K562 (cell line): Measurements from ENCODE around the gene TCIRG1. TPM values are rescaled to one million over a fixed set of nuclear protein-coding genes. Genes with fewer than 3 reads are reported as not detected.

Source experiments
- ATAC-seq: fragments of 200-7000 bp; cut with Tn5 transposase; 3 replicates; pipeline ENCODE4 v1.9.1; 2020; ENCODE audit warnings: moderate library complexity
- BruUV-seq: library from RNA; stranded (reverse); fragments of 400-500 nt; replicated peaks from 2 replicates; lab custom pipeline; 2021; lab: Mats Ljungman, UMichigan
- CTCF ChIA-PET: fragments of 300-600 bp; formaldehyde crosslinking; extraction: SDS; loops from one replicate; lab custom pipeline; 2021; ENCODE audit warnings: low intra/inter-chr PET ratio; lab: Yijun Ruan, JAX
- POLR2A ChIA-PET: fragments of 300-600, 350-650 bp; sonication (Branson Sonifier 250); formaldehyde crosslinking; extraction: SDS; loops from one replicate; lab custom pipeline; 2021; ENCODE audit warnings: antibody characterized with exemption, inconsistent platforms; lab: Yijun Ruan, JAX
- DNase-seq, 4 experiments: peaks; one replicate each; pipeline versions ENCODE4 v3.0.0 to v3.0.0-alpha.2; 2011 to 2018; ENCODE audit warnings: low spot score in 3 of 4, mixed read lengths in 3 of 4; ENCODE audit errors: extremely low read depth in 1 of 4
- FAIRE-seq: peaks from 2 replicates; lab custom pipeline; 2011; peaks lifted over from hg19 to GRCh38; lab: Jason Lieb, UNC
- H2AFZ ChIP-seq: 2 replicates; pipeline ENCODE4 v1.6.0; 2011; ENCODE audit warnings: low read depth, low read length, control low read depth, inconsistent platforms
- H3K27ac ChIP-seq: fragments of 200-600 bp; 3 replicates; pipeline ENCODE4 v1.8.0; 2011; ENCODE audit warnings: low read depth, mild to moderate bottlenecking, control low read depth, inconsistent platforms, low read length, moderate library complexity, mixed read lengths; ENCODE audit errors: extremely low read depth
- H3K27me3 ChIP-seq, 2 experiments: fragments of 300-600 bp in 1 of 2; 2 replicates in 1 of 2; 3 replicates in 1 of 2; pipeline versions ENCODE4 v1.6.0 to v1.8.0; 2011; ENCODE audit warnings: inconsistent platforms in 2 of 2, low read length in 2 of 2, mild to moderate bottlenecking in 1 of 2, mixed read lengths in 1 of 2, moderate library complexity in 1 of 2; ENCODE audit not compliant: control insufficient read depth in 2 of 2, insufficient read depth in 2 of 2
- H3K36me3 ChIP-seq: fragments of 300-600 bp; 3 replicates; pipeline ENCODE4 v1.8.0; 2011; ENCODE audit warnings: mild to moderate bottlenecking, low read length, inconsistent platforms; ENCODE audit not compliant: control insufficient read depth, insufficient read depth
- H3K4me1 ChIP-seq, 2 experiments: fragments of 200-600 bp in 1 of 2; replicated peaks in 1 of 2; 2 replicates in 1 of 2; 3 replicates in 1 of 2; pipeline versions ENCODE4 v1.5.1 to v1.8.0; 2011; ENCODE audit warnings: inconsistent platforms in 2 of 2, low read length in 2 of 2, mild to moderate bottlenecking in 1 of 2, mixed read lengths in 1 of 2, moderate library complexity in 1 of 2; ENCODE audit not compliant: control insufficient read depth in 2 of 2, insufficient read depth in 2 of 2
- H3K4me2 ChIP-seq: 2 replicates; pipeline ENCODE4 v1.6.1; 2011; ENCODE audit warnings: low read length, control low read depth, inconsistent platforms, mixed read lengths; ENCODE audit not compliant: insufficient read depth
- H3K4me3 ChIP-seq: fragments of 200-600 bp; sonication (generic), shearing (Covaris generic); 2 replicates; pipeline ENCODE4 v1.5.1; 2016; ENCODE audit warnings: control low read depth, inconsistent platforms
- H3K79me2 ChIP-seq: fragments of 200-600 bp; 3 replicates; pipeline ENCODE4 v1.8.0; 2011; ENCODE audit warnings: low read length, inconsistent platforms; ENCODE audit not compliant: control insufficient read depth, insufficient read depth
- H3K9ac ChIP-seq, 2 experiments: 2 replicates each; pipeline versions ENCODE4 v1.6.0 to v1.6.1; 2011; ENCODE audit warnings: low read depth in 2 of 2, low read length in 2 of 2, control low read depth in 1 of 2, inconsistent platforms in 1 of 2, mild to moderate bottlenecking in 1 of 2, mixed read lengths in 1 of 2; ENCODE audit not compliant: insufficient read depth in 1 of 2
- H3K9me1 ChIP-seq: one replicate; pipeline ENCODE4 v1.6.0; 2011; ENCODE audit warnings: inconsistent platforms, mild to moderate bottlenecking, low read length, moderate library complexity; ENCODE audit not compliant: control insufficient read depth, insufficient read depth
- H3K9me3 ChIP-seq: replicated peaks from 2 replicates; pipeline ENCODE4 v1.5.1; 2011; ENCODE audit warnings: low read depth, low read length, inconsistent platforms; ENCODE audit not compliant: control insufficient read depth, insufficient read depth
- H4K20me1 ChIP-seq: replicated peaks from 2 replicates; pipeline ENCODE4 v1.6.1; 2011; ENCODE audit warnings: low read length, inconsistent platforms, mixed read lengths; ENCODE audit not compliant: control insufficient read depth, insufficient read depth
- ADNP ChIP-seq: fragments of 200-800 bp; sonication (Bioruptor generic); IDR thresholded peaks from 2 replicates; pipeline ENCODE4 v1.6.1; 2016; ENCODE audit warnings: missing genetic modification characterization, missing compliant biosample characterization
- ELK1 ChIP-seq: sonication (generic); formaldehyde crosslinking; IDR thresholded peaks from 2 replicates; pipeline ENCODE4 v1.8.1; 2022; ENCODE audit warnings: missing genetic modification reagents
- ID3 ChIP-seq, 2 experiments: fragments of 250-450 bp in 1 of 2; fragments of 450-650 bp in 1 of 2; sonication (Bioruptor Pico) in 1 of 2; IDR thresholded peaks; 2 replicates each; pipeline versions ENCODE4 v1.6.1 to v1.8.0; 2016 to 2021; ENCODE audit warnings: mild to moderate bottlenecking in 2 of 2, moderate library complexity in 2 of 2, missing compliant biosample characterization in 1 of 2, missing genetic modification characterization in 1 of 2
- MTA3 ChIP-seq: fragments of 450-650 bp; formaldehyde crosslinking; IDR thresholded peaks from 2 replicates; pipeline ENCODE4 v1.6.1; 2017; ENCODE audit warnings: mild to moderate bottlenecking, borderline replicate concordance
- POLR2H ChIP-seq: IDR thresholded peaks from 2 replicates; pipeline ENCODE4 v1.6.1; 2016; ENCODE audit warnings: missing genetic modification characterization, low read depth, mild to moderate bottlenecking, control low read depth, missing compliant biosample characterization, moderate library complexity
- PTTG1 ChIP-seq: fragments of 450-650 bp; IDR thresholded peaks from 2 replicates; pipeline ENCODE4 v1.6.1; 2016; ENCODE audit warnings: low read depth, mild to moderate bottlenecking, missing genetic modification characterization, missing compliant biosample characterization
- RFX7 ChIP-seq: fragments of 250-450 bp; sonication (Bioruptor Pico); IDR thresholded peaks from 2 replicates; pipeline ENCODE4 v1.5.1; 2021; ENCODE audit warnings: mild to moderate bottlenecking
- USF2 ChIP-seq: sonication (generic); formaldehyde crosslinking; IDR thresholded peaks from 2 replicates; pipeline ENCODE4 v1.5.0; 2020; ENCODE audit warnings: missing genetic modification reagents
- ZBTB33 ChIP-seq: sonication (generic); formaldehyde crosslinking; IDR thresholded peaks from 2 replicates; pipeline ENCODE4 v1.8.1; 2023; ENCODE audit warnings: mild to moderate bottlenecking, missing genetic modification reagents
- ZNF140 ChIP-seq: fragments of 250-450 bp; sonication (Bioruptor Pico); IDR thresholded peaks from 2 replicates; pipeline ENCODE4 v1.8.0; 2021; ENCODE audit warnings: moderate library complexity, mild to moderate bottlenecking, inconsistent platforms
- ZNF398 ChIP-seq: fragments of 250-450 bp; sonication (Bioruptor Pico); IDR thresholded peaks from 2 replicates; pipeline ENCODE4 v1.8.0; 2021; ENCODE audit warnings: moderate library complexity, mild to moderate bottlenecking, inconsistent platforms
- WGBS: fragments of 100-300 bp; shearing (Covaris generic); methylation state at CpG from one replicate; pipeline ENCODE4 v1.1.6; 2016; ENCODE audit warnings: low coverage, mixed read lengths; ENCODE audit not compliant: insufficient coverage; ENCODE audit errors: missing lambda C conversion rate; 5-methylcytosine and 5-hydroxymethylcytosine counted together
- in situ Hi-C: fragments of 300-500 bp; cut with MboI; formaldehyde crosslinking; loops from 4 replicates; pipeline ENCODE4 v1.15.0; 2018; ENCODE audit warnings: inconsistent platforms, mixed read lengths
- intact Hi-C: fragments of 100-400 bp; cut with micrococcal nuclease; formaldehyde crosslinking; loops from 2 replicates; pipeline ENCODE4 v1.14.2; 2022
- polyA plus RNA-seq, 8 experiments: library from polyadenylated mRNA; depleted of rRNA in 4 of 8; stranded (reverse) in 5 of 8; unstranded in 3 of 8; fragments of >200 nt; fragmentation: Nextera tagmentation in 2 of 8; fragmentation: Illumina TruSeq in 1 of 8; extraction: Ambion mirVana in 2 of 8; extraction: Trizol in 1 of 8; gene quantifications; 2 replicates each; pipeline versions ENCODE4 v1.2.1 to v1.2.3, GENCODE V29; 2011 to 2014; ENCODE audit warnings: inconsistent platforms in 1 of 8, missing spikeins in 1 of 8
- total RNA-seq, 7 experiments: library from RNA; depleted of rRNA in 6 of 7; stranded (reverse); fragments of >200 nt in 6 of 7; fragmentation: Illumina TruSeq in 2 of 7; extraction: Trizol in 2 of 7; gene quantifications; 2 replicates each; pipeline versions ENCODE4 v1.2.1 to v1.2.3, GENCODE V29; 2011 to 2021; ENCODE audit warnings: low replicate concordance in 1 of 7

The TCIRG1 gene
- total and polyA plus RNA-seq, 9 of the 15 experiments (the other 6 are each of a cell fraction or from before 2014, with no cell fraction given) = 0.49 to 143 (median 24.4) TPM

GRCh38 chr11:68082481-68082880 lies 43.7 kb downstream of the TCIRG1 start (continued):
- TF ChIP-seq PTTG1 (no peak), ADNP (tag) (no peak), POLR2H (tag) (no peak), ELK1 (CRISPR knock-in tag) (no peak)

GRCh38 chr11:68083517-68083916 lies 44.7 kb downstream of the TCIRG1 start:
- 88% methylated on average over 3 of the region's 3 CpGs for whole genome bisulfite sequencing
- no peak overlapping the region for H2AFZ ChIP-seq
- DNase-seq = no peak
- H3K4me1 ChIP-seq = no peaks in the 10 kb centered on the region
- intact Hi-C loops = no loop called here
- no peak for FAIRE-seq
- no peaks in the 10 kb centered on the region for H3K27me3 ChIP-seq
- no peaks in the 10 kb centered on the region for H3K9me1 ChIP-seq
- H3K4me3 ChIP-seq = no peak overlapping the region
- H3K4me2 ChIP-seq = no peak overlapping the region
- ChIA-PET POLR2A (no interaction called here), CTCF (no interaction called here)
- peaks cover 32% of the 10 kb centered on the region; the same call in 2 of the 3 replicates for H3K36me3 ChIP-seq
- in situ Hi-C loops = no loop called here
- H4K20me1 ChIP-seq = no peaks in the 10 kb centered on the region
- H3K9me3 ChIP-seq = no peaks in the 10 kb centered on the region
- no peaks in the 10 kb centered on the region for H3K79me2 ChIP-seq
- no peak for ATAC-seq
- no peak overlapping the region for H3K9ac ChIP-seq
- no peak overlapping the region for H3K27ac ChIP-seq
- no TSS peak for BruUV-seq
- TF ChIP-seq ZNF398 (CRISPR knock-in tag) (no peak), MTA3 (no peak), ZNF140 (CRISPR knock-in tag) (no peak), ZBTB33 (CRISPR knock-in tag) (no peak), ID3 (CRISPR knock-in tag; IDR thresholded peaks at IDR 0.05) (no peak), ID3 (tag; IDR thresholded peaks at IDR 0.05) (no peak), USF2 (no peak), RFX7 (CRISPR knock-in tag) (no peak)
